SK-N-SH treated with all-trans-retinoic acid at 6 μM for 48 hours (cell line): ENCODE results near the gene MUC5AC.

Experiments
- RARB ChIP-seq: fragments of 250-450 bp; sonication (Bioruptor Pico); IDR thresholded peaks from 2 replicates; pipeline ENCODE4 v1.8.0; 2021; ENCODE audit warnings: mild to moderate bottlenecking, moderate library complexity
- TOX ChIP-seq: fragments of 250-450 bp; sonication (Bioruptor Pico); IDR thresholded peaks from 2 replicates; pipeline ENCODE4 v1.8.0; 2021; ENCODE audit warnings: mild to moderate bottlenecking, moderate library complexity, borderline replicate concordance

- TF ChIP-seq TOX (CRISPR knock-in tag) (no peak), RARB (CRISPR knock-in tag) (no peak)
Observed at GRCh38 chr11:1236316-1237127, 78.8 kb downstream of the MUC5AC start.
